Ectodermal cell (in vitro differentiated cells): ENCODE measurements around the gene UACA.
A peak's percentile ranks its signal among the peaks of the same experiment; 100 is the strongest.

ENCODE experiments used
- H3K27ac ChIP-seq: 2 replicates; pipeline ENCODE4 v1.7.0; 2013; ENCODE audit warnings: mild to moderate bottlenecking, low read depth, low read length; ENCODE audit not compliant: insufficient read depth, poor library complexity, severe bottlenecking
- H3K27me3 ChIP-seq: 2 replicates; pipeline ENCODE4 v1.7.0; 2013; ENCODE audit warnings: mild to moderate bottlenecking, low read length; ENCODE audit not compliant: insufficient read depth, control insufficient read depth, poor library complexity, severe bottlenecking
- H3K36me3 ChIP-seq: one replicate; pipeline ENCODE4 v1.7.0; 2013; ENCODE audit warnings: low read length; ENCODE audit not compliant: control insufficient read depth, insufficient read depth
- H3K4me1 ChIP-seq: one replicate; pipeline ENCODE4 v1.7.0; 2013; ENCODE audit warnings: low read length; ENCODE audit not compliant: control insufficient read depth, insufficient read depth
- H3K4me3 ChIP-seq: 2 replicates; pipeline ENCODE4 v1.7.0; 2013; ENCODE audit warnings: low read depth, low read length, control low read depth; ENCODE audit not compliant: insufficient read depth
- H3K9me3 ChIP-seq: 2 replicates; pipeline ENCODE4 v1.7.0; 2013; ENCODE audit warnings: mild to moderate bottlenecking, low read length, moderate library complexity; ENCODE audit not compliant: control insufficient read depth
- WGBS, 2 experiments: methylation state at CpG; one replicate each; pipeline ENCODE4 v1.1.7; 2013; ENCODE audit warnings: missing lambda C conversion rate in 2 of 2; 5-methylcytosine and 5-hydroxymethylcytosine counted together

Gene UACA

GRCh38 chr15:70765504-70766281 is 2.3 kb upstream of the UACA start:
- Histone ChIP-seq H3K9me3 (no peaks in the 10 kb centered on the region), H3K27me3 (peaks cover 12% of the 10 kb centered on the region), H3K27ac (no peak overlapping the region), H3K4me1 (peaks cover 11% of the 10 kb centered on the region), H3K4me3 (no peak overlapping the region), H3K36me3 (no peaks in the 10 kb centered on the region)

- WGBS, 2 experiments, result 7 to 10% methylated on average over 13 to 16 of the region's 17 CpGs
- Histone ChIP-seq H3K4me1 (peaks cover 11% of the 10 kb centered on the region), H3K27me3 (peaks cover 12% of the 10 kb centered on the region), H3K9me3 (no peaks in the 10 kb centered on the region), H3K4me3 (peak overlapping the region; percentile 84), H3K27ac (no peak overlapping the region), H3K36me3 (no peaks in the 10 kb centered on the region)
Measured at GRCh38 chr15:70763950-70764730, 782 bp upstream of the UACA start.

GRCh38 chr15:70762469-70763119 is 764 bp downstream of the UACA start:
- H3K36me3 ChIP-seq, result no peaks in the 10 kb centered on the region
- peaks cover 11% of the 10 kb centered on the region for H3K4me1 ChIP-seq
- peak overlapping the region; percentile 84 for H3K4me3 ChIP-seq
- H3K27ac ChIP-seq, result no peak overlapping the region
- H3K27me3 ChIP-seq, result peaks cover 12% of the 10 kb centered on the region
- WGBS, 2 experiments, result 0 to 1% methylated on average over 45 of the region's 45 CpGs
- no peaks in the 10 kb centered on the region for H3K9me3 ChIP-seq

- Histone ChIP-seq H3K9me3 (no peaks in the 10 kb centered on the region), H3K36me3 (no peaks in the 10 kb centered on the region), H3K27ac (no peak overlapping the region), H3K4me1 (peaks cover 11% of the 10 kb centered on the region), H3K4me3 (peak overlapping the region; percentile 84), H3K27me3 (peaks cover 12% of the 10 kb centered on the region)
- 13 to 39% methylated on average over 4 to 7 of the region's 7 CpGs for WGBS, 2 experiments
Measured at GRCh38 chr15:70761931-70762468, 1.4 kb downstream of the UACA start.

- Histone ChIP-seq H3K9me3 (no peaks in the 10 kb centered on the region), H3K36me3 (no peaks in the 10 kb centered on the region), H3K27me3 (peaks cover 12% of the 10 kb centered on the region), H3K4me3 (no peak overlapping the region), H3K27ac (no peak overlapping the region), H3K4me1 (peaks cover 11% of the 10 kb centered on the region)
- WGBS, 2 experiments, result 100% methylated on average over 1 of the region's 2 CpGs; no CpG with 5 or more reads in 1 of the 2 experiments
Measured at GRCh38 chr15:70761046-70761445, 2.3 kb downstream of the UACA start.

DNA sequence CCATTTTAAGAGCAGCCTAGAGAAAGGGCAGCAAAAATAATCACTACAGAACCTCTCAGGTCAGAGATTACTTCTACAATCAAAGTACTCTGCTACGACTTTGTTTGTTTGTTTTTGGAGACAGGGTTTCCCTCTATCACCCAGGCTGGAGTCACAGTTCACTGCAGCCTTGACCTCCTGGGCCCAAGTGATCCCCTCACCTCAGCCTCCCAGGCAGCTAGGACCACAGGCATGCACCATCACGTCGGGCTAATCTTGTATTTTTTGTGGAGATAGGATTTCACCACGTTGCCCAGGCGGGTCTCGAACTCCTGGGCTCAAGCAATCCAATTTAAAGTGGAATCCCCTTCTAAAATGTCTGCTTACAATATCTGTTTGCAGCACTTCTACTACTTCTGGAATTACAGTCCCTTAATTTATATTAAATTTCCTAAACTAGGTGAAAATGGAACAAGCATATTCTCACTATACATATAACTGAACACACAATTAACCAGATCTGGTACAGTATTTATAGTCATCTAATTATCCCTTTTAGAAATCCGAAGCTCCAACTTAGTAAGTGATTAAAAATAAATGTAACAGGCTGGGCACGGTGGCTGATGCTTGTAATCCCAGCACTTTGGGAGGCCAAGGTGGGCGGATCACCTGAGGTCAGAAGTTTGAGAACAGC is 4.4 kb downstream of the UACA start:
- Histone ChIP-seq H3K36me3 (no peaks in the 10 kb centered on the region), H3K27ac (no peak overlapping the region), H3K9me3 (no peaks in the 10 kb centered on the region), H3K4me1 (peaks cover 3% of the 10 kb centered on the region), H3K27me3 (peaks cover 12% of the 10 kb centered on the region), H3K4me3 (no peak overlapping the region)
- 66 to 73% methylated on average over 9 of the region's 9 CpGs for WGBS, 2 experiments

GRCh38 chr15:70757627-70758026 is 5.7 kb downstream of the UACA start:
- no peaks in the 10 kb centered on the region for H3K36me3 ChIP-seq
- H3K27me3 ChIP-seq, result peaks cover 12% of the 10 kb centered on the region
- H3K27ac ChIP-seq, result no peak overlapping the region
- no peaks in the 10 kb centered on the region for H3K9me3 ChIP-seq
- 90 to 97% methylated on average over 1 of the region's 1 CpG for WGBS, 2 experiments
- no peak overlapping the region for H3K4me3 ChIP-seq
- peaks cover 3% of the 10 kb centered on the region for H3K4me1 ChIP-seq

- H3K27me3 ChIP-seq, result no peaks in the 10 kb centered on the region
- H3K36me3 ChIP-seq, result no peaks in the 10 kb centered on the region
- no peak overlapping the region for H3K4me3 ChIP-seq
- no peaks in the 10 kb centered on the region for H3K4me1 ChIP-seq
- H3K27ac ChIP-seq, result no peak overlapping the region
- H3K9me3 ChIP-seq, result no peaks in the 10 kb centered on the region
- WGBS, 2 experiments, result 82 to 89% methylated on average over 1 of the region's 2 CpGs
Measured at GRCh38 chr15:70754862-70755261, 8.5 kb downstream of the UACA start.

DNA sequence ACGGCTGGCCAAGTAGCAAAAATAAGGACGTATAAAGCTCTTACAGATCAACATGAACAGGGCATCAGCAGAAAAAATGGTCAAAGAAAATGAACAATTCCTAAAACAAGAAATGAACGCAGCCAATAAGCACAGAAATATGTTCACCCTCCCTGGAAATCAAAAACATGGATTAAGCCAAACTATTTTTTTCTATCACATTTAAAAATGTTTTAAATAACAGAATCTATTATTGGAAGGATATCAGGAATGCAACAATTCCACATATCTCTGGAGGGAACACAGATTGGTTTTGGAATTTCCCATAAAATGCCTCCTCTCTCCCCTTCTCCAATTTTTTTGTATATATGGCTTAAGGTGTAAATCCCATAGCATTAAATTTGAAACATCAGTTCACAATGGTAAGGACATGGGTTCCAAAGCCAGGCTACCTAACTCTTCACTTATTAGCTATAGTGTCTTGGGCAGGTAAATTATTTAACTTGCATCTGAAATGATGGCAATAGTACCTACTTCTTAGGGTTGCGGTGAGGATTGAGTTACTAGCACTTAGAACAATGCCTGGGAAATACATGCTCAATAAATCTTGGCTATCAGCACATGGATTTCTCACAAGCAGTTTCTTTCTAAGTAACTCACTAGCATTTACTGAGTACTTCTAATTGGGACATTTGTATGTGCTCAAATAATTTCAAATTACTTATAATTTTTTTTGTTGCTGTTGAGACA is 10.1 kb downstream of the UACA start:
- Histone ChIP-seq H3K9me3 (no peaks in the 10 kb centered on the region), H3K36me3 (no peaks in the 10 kb centered on the region), H3K4me3 (no peak overlapping the region), H3K4me1 (no peaks in the 10 kb centered on the region), H3K27me3 (no peaks in the 10 kb centered on the region), H3K27ac (no peak overlapping the region)
- WGBS, 2 experiments, result 68 to 74% methylated on average over 4 of the region's 4 CpGs
